Fibroblast of peridontal ligament (primary cell): ENCODE measurements around the gene CCDC15.
A peak's percentile ranks its signal among the peaks of the same experiment; 100 is the strongest.
"Not testable (repeated sequence)": the region's sequence is repeated elsewhere in the genome, so short reads cannot be mapped to it uniquely, and the experiment has no call there.

Experiments
- DNase-seq: peaks from one replicate; pipeline ENCODE4 v3.0.0-alpha.2; 2010; ENCODE audit errors: extremely low read depth

The CCDC15 gene

DNA sequence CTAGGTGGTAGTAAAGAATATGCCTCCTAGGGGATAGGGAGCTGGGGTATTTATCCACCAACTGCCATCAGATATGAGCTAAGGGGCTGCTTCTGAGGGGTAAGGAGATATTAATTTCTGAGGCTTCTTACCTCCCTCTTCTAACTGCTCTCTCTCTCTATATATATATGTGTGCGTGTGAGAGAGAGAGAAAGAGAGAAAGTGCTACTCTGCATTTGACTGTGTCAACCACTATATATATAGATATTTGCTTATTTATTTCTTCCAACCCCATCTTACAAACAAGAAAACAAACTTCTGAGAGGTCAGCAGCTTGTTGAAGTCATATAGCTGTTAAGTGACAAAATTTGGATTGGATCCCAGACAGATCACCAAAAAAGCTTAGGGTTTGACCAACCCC, 12.3 kb upstream of the CCDC15 start:
- no peak for DNase-seq

DNA sequence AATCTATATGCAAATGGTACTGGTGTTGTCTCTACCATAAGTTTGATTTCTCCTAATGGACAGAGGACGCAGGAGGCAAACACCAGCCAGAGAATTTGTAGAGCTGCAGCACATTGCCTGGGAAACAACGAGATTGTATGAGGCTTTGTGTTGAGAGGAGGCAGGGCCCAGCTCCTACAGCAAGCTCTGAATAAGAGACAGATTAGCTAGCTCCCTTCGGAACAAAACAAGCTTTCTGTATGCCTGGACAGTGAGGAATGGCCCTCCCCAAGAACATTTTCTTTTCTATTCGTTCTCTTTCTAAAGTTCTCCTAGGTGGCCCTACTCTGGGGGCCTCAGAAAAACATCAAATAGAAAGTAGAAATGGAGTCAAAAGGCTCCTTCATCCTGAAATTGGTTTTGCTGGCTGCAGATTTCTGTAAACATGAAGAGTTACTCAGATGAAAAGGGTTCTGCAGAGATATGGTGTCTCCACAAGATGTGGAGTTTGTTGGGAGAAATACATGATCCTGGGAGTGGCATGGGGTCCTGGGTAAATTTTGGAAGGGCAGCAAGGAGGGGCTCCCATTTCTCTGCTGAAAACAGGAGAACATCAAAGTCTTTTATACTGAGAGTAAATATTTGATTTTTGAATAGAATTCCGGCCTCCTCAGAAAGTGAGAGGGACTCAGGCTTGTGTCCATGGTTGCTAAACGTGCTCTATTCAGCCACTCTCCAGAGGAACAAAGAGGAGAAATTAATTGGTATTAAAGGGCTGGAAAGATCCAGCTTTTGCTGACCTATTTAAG, 11.3 kb upstream of the CCDC15 start:
- DNase-seq = no peak

DNA sequence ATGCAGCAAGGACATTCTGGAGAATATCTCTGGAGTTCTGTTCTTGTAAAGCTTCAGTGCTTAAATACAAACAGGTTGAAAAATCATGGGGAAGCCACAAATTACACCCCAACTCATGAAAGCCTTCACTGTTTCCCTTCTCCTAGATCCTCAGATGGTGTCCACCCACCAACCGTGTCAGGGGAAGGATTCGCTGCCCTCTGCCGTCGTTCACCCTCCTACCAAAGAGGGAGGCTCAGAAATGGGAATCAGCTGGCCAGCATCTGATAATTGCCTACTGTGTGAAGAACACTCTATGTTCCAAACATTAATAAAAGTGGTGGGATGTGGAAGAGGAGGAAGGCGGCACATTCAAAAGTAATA, 10.8 kb upstream of the CCDC15 start:
- no peak for DNase-seq

DNA sequence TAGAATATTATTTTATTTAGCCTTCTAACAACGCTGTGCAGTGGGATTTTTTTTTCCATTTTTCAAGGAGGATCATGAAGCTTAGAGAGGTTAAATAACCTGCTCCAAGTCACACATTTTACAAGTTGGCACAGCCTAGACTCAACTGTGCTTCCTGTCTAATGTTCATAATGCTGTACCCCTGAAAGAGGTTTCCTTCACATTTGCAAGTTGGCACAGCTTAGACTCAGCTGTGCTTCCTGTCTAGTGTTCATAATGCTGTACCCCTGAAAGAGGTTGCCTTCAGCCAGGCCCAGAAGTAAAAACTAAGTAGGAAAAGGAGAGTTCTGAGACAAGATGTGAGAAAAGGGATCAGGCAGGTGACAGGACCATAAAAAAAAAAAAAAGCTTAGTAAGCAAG, 10.3 kb upstream of the CCDC15 start:
- DNase-seq = no peak

DNA sequence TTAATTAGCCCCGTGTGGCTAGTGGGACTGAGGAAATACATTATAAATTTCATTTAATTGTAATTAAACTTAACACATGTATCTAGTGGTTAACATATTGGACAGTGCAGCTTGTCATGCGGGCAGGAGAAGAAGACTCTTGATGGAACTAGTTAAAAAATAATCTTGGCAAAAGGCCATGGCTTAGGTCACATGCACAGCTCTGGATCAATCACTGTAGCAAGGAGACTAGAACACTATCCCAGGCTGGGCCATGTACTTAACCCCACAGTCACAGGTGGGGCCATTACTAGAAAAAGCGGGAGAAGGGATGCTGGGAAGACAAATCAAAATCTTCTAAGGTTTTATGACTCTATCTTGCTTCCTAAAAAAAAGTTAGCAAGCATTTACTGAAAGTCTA, 9.4 kb upstream of the CCDC15 start:
- DNase-seq = no peak

DNA sequence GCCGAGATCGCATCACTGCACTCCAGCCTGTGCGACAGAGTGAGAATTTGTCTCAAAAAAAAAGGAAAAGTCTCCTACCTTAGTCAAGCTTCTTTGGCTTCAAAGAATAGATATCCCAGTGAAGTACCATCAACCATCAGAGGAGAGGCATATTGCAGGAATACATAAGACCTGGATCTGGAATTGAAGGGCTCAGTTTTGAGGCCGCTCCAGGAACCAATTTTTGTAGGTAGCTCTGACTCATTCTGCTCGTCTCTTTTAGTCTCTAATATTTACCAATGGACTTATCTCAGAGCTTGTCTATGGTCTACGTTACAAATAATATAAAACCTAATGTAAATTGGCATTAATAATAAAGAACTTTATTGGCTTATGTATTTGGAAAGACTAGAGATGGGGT, 8.2 kb upstream of the CCDC15 start:
- DNase-seq = no peak

DNA sequence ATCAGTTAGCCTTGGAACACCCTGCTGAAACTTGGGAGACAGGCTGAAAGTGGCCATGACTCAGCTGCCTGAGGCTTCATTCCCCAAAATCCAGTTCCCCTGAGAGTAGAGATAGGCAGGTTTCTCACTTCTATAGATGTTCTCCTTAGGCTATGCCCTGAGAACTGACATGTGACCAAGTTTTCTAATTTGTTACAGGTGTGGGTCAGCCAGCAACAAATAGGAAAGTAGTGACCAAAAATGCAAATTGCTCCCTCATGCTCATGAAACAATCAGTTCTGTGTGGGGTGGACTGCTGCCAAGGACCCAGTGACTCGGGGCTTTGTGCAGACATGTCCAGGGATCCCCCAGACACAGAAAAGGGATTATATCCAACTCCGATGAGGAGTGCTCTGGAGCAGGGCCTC, 7.3 kb upstream of the CCDC15 start:
- DNase-seq = peak; percentile 69

DNA sequence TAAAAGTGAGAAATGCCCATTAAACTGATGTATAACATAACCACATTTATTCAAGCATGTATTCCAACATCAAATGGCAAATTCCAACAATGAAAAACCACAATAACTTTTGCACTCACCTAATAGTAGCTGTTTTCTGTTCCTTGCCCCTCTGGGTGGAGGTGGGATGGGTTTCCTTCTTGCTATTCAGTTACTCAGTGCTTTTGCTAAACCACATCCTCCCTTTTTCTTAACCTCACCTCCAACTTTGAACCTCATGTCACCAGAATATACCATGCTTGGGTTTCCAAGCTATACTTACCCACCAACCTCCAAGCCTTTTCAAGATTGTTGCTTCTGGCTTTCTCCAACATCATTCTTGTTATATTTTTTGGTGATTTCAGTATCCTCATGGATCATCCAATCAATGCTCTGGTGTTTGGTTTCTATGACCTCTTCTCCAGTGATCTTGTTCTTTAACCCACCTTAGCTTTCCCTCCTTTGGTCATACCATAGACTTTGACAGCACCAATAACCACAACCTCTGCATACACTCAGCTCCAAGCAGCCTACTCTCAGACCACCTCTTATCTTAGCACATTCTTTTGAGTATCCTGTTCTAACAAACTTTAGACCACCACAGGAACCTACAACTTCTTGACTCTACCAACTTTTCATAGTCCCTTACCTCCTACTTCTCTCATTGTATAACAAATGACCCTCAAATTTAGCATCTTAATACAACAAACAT, 3.2 kb upstream of the CCDC15 start:
- no peak for DNase-seq

DNA sequence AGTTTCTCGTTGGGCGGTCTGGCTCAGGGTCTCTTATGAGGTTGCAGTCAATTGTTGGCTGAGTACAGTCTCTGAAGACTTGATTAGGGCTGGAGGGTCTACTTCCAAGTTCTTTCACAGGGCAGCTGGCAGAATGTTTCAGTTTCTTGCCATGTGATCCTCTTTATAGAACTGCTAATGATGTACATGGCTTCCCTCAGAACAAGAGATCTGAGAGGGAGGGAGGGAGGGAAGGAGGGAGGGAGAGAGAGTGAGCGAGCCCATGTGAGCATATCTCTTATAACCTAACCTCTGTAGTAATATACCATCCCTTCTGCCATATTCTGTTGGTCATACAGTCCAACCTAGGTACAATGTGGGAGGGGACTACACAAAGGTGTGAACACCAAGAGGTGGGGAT, 2.7 kb upstream of the CCDC15 start:
- DNase-seq = no peak

DNA sequence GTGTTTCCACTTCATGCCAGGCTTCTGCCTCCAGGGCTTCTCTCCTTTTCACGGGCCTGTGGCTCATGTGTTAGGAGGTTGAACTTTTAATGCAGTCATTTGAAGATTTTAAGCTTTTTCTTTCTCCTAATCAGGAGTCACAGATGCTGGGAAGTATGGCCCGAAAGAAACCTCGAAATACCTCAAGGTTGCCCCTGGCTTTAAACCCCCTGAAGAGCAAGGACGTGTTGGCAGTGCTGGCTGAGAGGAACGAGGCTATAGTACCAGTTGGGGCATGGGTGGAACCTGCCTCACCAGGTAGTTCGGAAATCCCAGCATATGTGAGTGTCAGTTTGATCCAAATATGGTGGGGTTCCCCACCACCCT, 571 bp downstream of the CCDC15 start:
- no peak for DNase-seq

DNA sequence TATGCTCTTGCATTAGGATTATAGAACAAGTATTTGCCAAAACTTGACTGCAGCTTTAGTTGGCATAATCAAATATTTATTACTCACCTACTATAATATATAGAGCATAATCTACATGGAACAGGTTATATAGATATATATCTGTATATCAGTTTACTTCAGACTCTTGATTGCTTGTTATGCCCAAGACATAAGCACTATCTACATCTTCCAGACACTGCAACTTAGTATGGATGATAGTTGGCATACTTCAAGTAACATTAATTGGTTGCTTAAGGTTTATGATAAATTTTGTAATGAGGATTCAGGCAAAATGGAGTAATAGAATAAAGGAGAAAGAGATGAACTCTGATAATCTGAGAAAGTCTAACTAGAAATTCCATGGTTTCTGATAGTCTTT, 1.0 kb downstream of the CCDC15 start:
- DNase-seq = no peak

DNA sequence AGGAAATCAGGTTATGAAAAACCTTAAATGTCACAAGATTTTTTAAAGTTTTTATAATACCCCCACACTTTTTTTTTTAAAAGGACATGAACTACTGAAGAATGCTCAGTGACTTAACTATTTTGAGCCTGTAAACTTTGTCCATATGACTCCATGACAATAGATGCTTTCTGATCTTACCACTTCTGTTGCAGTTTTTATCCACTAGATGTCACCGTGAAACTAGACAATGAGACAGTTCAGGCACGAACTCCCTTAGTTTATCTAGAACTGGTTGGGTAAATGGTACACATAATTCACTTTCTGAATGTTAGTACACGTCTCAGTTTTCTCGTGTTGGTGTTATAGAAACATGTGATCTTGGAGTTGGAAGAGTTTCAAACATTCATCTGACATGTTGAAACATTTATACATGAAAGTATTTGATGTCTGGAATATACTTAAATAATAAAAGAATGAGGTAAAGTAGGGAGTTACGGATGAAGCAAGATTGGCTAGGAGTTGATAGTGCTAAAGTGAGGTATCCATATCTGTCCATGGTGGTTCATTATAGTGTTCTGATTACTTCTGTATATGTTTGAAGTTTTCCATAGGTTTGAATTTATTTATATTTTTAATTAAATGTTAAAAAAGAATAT, 8.1 kb downstream of the CCDC15 start:
- peak; percentile 93 for DNase-seq

DNA sequence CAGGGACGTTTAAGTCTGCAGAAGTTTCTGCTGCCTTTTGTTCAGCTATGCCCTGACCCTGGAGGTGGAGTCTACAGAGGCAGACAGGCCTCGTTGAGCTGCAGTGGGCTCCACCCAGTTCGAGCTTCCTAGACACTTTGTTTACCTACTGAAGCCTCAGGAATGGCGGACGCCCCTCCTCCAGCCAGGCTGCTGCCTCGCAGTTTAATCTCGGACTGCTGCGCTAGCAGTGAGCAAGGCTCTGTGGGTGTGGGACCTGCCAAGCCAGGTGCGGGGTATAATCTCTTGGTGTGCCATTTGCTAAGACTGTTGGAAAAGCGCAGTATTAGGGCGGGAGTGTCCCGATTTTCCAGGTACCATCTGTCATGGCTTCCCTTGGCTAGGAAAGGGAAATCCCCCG, 14.2 kb downstream of the CCDC15 start:
- not testable (repeated sequence) for DNase-seq

DNA sequence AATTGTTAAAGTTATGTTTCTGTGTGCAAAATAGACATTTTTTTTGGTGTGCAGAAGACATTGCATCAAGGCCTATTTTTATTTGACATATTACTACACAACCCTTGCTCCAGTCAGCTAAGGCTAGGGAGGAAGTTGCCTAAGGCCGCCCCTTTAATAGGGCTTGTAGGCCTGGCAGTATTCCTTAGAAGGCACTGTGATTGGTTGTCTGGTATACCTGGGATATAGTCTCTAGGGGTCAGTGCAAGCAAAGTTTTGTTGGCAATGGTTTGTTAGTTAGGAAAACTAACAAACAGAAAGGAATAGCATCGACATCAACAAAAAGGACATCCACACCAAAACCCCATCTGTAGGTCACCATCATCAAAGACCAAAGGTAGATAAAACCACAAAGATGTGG, 16.9 kb downstream of the CCDC15 start:
- peak; percentile 23 for DNase-seq

DNA sequence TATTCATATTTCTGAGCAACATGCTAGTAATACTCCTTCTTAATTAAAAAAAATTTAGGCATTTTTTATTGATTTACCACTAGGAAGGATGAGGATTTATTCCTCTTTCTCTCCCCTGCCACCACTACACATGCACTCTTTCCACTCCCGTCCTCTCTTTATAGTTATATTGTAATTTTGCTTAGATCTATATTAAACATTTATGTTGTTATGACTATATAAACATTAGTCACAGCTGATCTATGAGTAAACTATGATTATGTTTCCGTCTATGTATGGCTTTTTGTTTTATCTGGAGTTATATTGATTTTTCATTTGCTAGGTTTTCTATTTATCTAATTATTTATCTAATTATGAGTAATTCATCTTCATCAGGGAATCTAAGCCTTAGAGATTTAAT, 17.8 kb downstream of the CCDC15 start:
- no peak for DNase-seq

DNA sequence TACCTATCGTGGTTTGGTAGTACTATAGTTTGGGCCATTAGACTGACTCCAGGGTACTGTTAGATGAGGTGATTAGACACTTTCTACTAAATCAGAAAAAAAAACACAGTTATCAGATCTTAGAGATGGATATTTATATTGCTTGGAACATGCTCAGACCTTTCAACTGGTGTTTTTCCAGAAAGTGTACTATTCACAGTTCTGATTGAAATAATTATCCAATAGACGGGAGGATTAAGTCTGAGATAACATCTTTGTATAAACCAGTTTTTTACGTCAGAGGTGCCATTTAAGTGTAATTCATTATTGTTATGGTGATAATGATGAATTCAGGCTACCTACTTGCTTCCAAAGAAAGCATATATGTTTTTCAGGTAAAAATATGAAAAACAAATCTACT, 22.5 kb downstream of the CCDC15 start:
- DNase-seq = no peak

DNA sequence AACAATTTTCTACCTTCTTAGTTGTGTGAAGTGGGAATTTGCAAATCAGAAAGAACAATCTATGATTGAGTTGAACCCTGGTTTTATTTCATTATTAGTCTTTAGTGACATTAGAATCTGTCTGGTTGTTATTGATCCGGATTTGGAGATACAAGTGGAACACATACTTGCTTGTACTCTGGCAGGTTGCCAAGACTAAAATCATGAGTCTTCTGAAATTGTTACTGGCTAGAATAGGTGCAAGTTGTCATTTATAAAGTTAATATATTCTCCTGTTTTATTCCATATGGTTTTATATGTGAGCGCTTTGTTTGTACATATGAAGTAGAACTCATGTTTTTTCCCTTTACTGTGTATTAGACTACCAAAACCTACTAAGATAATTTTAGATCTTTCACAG, 23.0 kb downstream of the CCDC15 start:
- peak; percentile 16 for DNase-seq

DNA sequence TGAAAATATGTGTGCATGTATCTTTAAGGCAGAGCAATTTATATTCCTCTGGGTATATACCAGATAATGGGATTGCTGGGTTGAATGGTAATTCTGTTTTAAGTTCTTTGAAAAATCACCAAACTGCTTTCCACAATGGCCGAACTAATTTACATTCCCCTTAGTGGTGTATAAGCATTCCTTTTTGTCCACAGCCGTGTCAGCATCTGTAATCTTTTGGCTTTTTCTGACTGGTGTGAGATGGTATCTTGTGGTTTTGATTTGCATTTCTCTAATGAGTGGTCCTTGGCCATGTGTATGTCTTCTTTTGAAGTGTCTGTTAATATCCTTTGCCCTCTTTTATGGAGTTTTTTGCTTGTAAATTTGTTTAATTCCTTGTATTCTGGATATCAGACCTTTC, 24.3 kb downstream of the CCDC15 start:
- DNase-seq = no peak

DNA sequence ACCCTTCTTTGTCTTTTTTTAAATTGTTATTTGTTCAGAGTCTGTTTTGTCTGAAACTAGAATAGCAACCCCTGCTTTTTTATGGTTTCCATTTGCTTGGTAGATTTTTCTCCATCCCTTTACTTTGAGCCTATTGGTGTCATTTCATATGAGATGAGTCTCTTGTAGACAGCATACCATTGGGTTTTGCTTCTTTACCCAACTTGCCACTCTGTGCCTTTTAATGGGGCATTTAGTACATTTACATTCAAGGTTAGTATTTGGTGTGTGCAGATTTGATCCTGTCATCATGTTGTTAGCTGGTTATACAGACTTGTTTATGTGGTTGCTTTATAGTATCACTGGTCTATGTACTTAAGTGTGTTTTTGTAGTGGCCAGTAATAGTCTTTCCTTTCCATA, 28.0 kb downstream of the CCDC15 start:
- no peak for DNase-seq

DNA sequence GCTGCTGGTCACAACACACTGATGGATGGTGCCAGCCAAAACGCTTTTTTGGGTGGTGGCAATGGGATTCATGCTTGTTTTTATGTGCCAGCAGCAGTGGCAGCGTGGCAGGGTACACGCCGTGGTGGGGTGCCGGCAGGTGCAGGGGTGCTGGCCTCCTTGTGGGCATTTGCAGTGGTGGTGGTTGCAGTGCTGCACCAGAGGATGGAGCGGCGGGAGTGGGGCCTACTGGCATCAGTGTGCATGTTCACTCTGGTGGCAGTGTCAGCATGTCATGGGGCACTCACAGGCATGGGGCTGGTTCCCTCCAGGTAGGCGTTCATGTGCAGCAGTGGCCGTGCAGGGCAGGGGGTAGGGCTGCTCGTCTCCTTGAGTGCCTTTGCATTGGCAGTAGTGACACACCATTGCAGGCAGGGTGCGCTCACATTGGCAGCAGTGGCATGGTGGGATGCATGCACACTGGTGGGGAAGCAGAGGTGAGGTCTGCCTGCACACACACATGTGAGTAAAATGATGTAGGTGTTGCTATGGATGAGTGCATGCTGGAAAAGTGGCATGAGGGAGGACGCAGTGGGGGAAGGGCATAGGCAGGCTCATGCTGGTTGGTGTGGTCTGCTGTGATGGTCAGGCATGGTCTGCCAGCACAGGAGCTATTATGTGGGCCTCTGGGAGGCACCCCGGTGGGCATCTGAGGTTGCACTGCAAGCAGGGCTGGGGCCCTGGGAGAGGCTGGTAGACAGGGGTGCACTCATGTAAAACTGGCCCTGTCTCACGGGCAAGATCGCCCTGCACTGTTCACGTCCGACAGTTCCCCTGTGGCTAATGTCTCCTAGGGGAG, 29.9 kb downstream of the CCDC15 start:
- DNase-seq = no peak

DNA sequence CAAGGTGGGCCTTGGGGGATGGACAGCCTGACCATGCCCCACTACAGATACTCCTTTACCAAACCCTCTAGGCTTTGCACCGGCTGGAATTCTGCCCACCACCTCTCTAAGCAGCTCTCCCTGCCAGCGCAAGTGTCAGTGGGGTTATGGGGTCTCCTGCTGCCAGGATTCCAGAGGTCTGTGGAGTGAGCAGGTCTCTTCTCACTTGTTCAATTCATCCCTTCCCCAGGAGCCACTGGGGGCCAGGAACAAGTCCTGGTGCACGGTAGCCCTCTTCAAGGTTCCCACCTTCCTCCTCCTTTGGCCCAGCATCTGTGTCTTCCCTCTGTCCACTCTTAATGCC, 30.5 kb downstream of the CCDC15 start:
- no peak for DNase-seq

DNA sequence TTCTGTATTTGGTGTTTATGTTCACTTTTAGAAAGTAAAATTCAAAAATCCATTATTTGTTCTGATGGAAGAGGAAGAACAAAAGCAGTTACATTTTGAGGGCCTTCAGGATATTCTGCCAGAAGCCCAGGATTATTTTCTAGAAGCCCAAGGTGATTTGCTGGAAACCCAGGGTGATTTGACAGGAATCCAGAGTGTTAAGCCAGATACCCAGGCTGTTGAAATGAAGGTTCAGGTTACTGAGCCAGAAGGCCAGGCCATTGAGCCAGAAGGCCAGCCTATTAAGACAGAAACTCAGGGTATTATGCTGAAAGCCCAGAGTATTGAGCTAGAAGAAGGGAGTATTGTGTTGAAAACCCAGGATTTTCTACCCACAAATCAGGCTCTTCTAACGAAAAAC, 33.1 kb downstream of the CCDC15 start:
- DNase-seq = no peak
